GM12878 (cell line): ENCODE measurements around the gene MRM3. TPM values are rescaled to one million over a fixed set of nuclear protein-coding genes. Genes with fewer than 3 reads are reported as not detected.

Experiments
- ATAC-seq: fragments of 200-7000 bp; cut with Tn5 transposase; 3 replicates; pipeline ENCODE4 v1.9.1; 2020; ENCODE audit warnings: mild to moderate bottlenecking, moderate library complexity
- BruUV-seq: library from RNA; stranded (reverse); fragments of 400-500 nt; replicated peaks from 2 replicates; lab custom pipeline; 2021; lab: Mats Ljungman, UMichigan
- CTCF ChIA-PET: fragments of 300-600 bp; sonication (Branson Sonifier 250); formaldehyde crosslinking; extraction: SDS; loops from one replicate; lab custom pipeline; 2021; ENCODE audit warnings: inconsistent platforms; lab: Yijun Ruan, JAX
- POLR2A ChIA-PET: fragments of 350-600 bp; formaldehyde crosslinking; extraction: SDS; loops from one replicate; lab custom pipeline; 2021; ENCODE audit warnings: inconsistent platforms; lab: Charles Lee
- RAD21 ChIA-PET: fragments of 300-600 bp; sonication (Branson Sonifier 250); formaldehyde crosslinking; loops from one replicate; lab custom pipeline; 2023; ENCODE audit warnings: antibody characterized with exemption; ENCODE audit not compliant: unreplicated experiment; lab: Charles Lee
- SMC1A ChIA-PET: fragments of 300-600 bp; sonication (Branson Sonifier 250); formaldehyde crosslinking; loops from one replicate; lab custom pipeline; 2023; ENCODE audit not compliant: unreplicated experiment, uncharacterized antibody; lab: Charles Lee
- DNase-seq: peaks from one replicate; pipeline ENCODE4 v3.0.0-alpha.2; 2011; ENCODE audit warnings: low read depth, low spot score
- FAIRE-seq: peaks from 3 replicates; lab custom pipeline; 2011; peaks lifted over from hg19 to GRCh38; lab: Jason Lieb, UNC
- H2AFZ ChIP-seq: 2 replicates; pipeline ENCODE4 v1.6.0; 2011; ENCODE audit warnings: low read depth, low read length, control low read depth; ENCODE audit not compliant: control insufficient read depth
- H3K27ac ChIP-seq: 2 replicates; pipeline ENCODE4 v1.5.1; 2011; ENCODE audit warnings: control low read depth; ENCODE audit not compliant: control insufficient read depth, insufficient read depth
- H3K27me3 ChIP-seq, 2 experiments: replicated peaks in 1 of 2; 2 replicates each; pipeline versions ENCODE4 v1.6.0 to v1.6.1; 2011; ENCODE audit warnings: low read length in 1 of 2; ENCODE audit not compliant: control insufficient read depth in 2 of 2, insufficient read depth in 2 of 2
- H3K36me3 ChIP-seq, 2 experiments: 2 replicates each; pipeline ENCODE4 v1.5.1; 2011; ENCODE audit warnings: low read length in 1 of 2; ENCODE audit not compliant: control insufficient read depth in 2 of 2, insufficient read depth in 2 of 2
- H3K4me1 ChIP-seq: 2 replicates; pipeline ENCODE4 v1.6.1; 2011; ENCODE audit warnings: mild to moderate bottlenecking, low read length, moderate library complexity, mixed read lengths; ENCODE audit not compliant: control insufficient read depth, insufficient read depth
- H3K4me2 ChIP-seq: 2 replicates; pipeline ENCODE4 v1.6.0; 2011; ENCODE audit warnings: control low read depth; ENCODE audit not compliant: control insufficient read depth, insufficient read depth
- H3K4me3 ChIP-seq: fragments of 200-600 bp; sonication (generic); 2 replicates; pipeline ENCODE4 v1.5.1; 2016
- H3K79me2 ChIP-seq: 2 replicates; pipeline ENCODE4 v1.6.0; 2011; ENCODE audit warnings: low read length; ENCODE audit not compliant: control insufficient read depth, insufficient read depth
- H3K9ac ChIP-seq: 2 replicates; pipeline ENCODE4 v1.8.0; 2011; ENCODE audit warnings: low read length, control low read depth, mixed read lengths; ENCODE audit not compliant: control insufficient read depth, insufficient read depth
- H3K9me3 ChIP-seq: replicated peaks from 3 replicates; pipeline ENCODE4 v1.5.1; 2011; ENCODE audit warnings: mild to moderate bottlenecking, low read length; ENCODE audit not compliant: control insufficient read depth, insufficient read depth
- H4K20me1 ChIP-seq: 2 replicates; pipeline ENCODE4 v1.6.0; 2011; ENCODE audit not compliant: control insufficient read depth, insufficient read depth
- DPF2 ChIP-seq: fragments of 450-650 bp; IDR thresholded peaks from 2 replicates; pipeline ENCODE4 v1.6.1; 2017; ENCODE audit warnings: mild to moderate bottlenecking
- EGR1 ChIP-seq, 2 experiments: IDR thresholded peaks; 1 replicate in 1 of 2; 2 replicates in 1 of 2; pipeline ENCODE4 v1.6.1; 2011 to 2012; ENCODE audit warnings: low read depth in 2 of 2, low read length in 2 of 2, borderline replicate concordance in 1 of 2, mild to moderate bottlenecking in 1 of 2, moderate library complexity in 1 of 2
- JUND ChIP-seq: IDR thresholded peaks from 2 replicates; pipeline ENCODE4 v1.6.1; 2012; ENCODE audit warnings: low read depth, mild to moderate bottlenecking, low read length, improper control_type of control experiment, moderate library complexity
- MEF2A ChIP-seq: IDR thresholded peaks from 2 replicates; pipeline ENCODE4 v1.6.1; 2011; ENCODE audit warnings: low read depth, mild to moderate bottlenecking, low read length, moderate library complexity; ENCODE audit not compliant: insufficient read depth
- MLLT1 ChIP-seq: fragments of 450-650 bp; IDR thresholded peaks from 2 replicates; pipeline ENCODE4 v1.6.1; 2016; ENCODE audit warnings: mild to moderate bottlenecking
- MTA2 ChIP-seq: fragments of 450-650 bp; IDR thresholded peaks from 2 replicates; pipeline ENCODE4 v1.6.1; 2016; ENCODE audit warnings: low read depth, mild to moderate bottlenecking, moderate library complexity
- SMAD1 ChIP-seq: fragments of 450-650 bp; IDR thresholded peaks from 2 replicates; pipeline ENCODE4 v1.6.1; 2018; ENCODE audit warnings: mild to moderate bottlenecking, low read depth; ENCODE audit not compliant: partially characterized antibody
- SMARCA5 ChIP-seq: fragments of 450-650 bp; IDR thresholded peaks from 2 replicates; pipeline ENCODE4 v1.6.1; 2017; ENCODE audit warnings: mild to moderate bottlenecking
- SPI1 ChIP-seq: IDR thresholded peaks from 2 replicates; pipeline ENCODE4 v1.6.1; 2011; ENCODE audit warnings: low read depth, mild to moderate bottlenecking, low read length, moderate library complexity, borderline replicate concordance; ENCODE audit not compliant: insufficient read depth
- STAT1 ChIP-seq: fragments of 450-650 bp; conservative IDR thresholded peaks from 2 replicates; pipeline ENCODE4 v1.6.1; 2014; ENCODE audit warnings: antibody characterized with exemption, mild to moderate bottlenecking
- SUPT20H ChIP-seq: IDR thresholded peaks from 2 replicates; pipeline ENCODE4 v1.6.1; 2011; ENCODE audit warnings: low read depth, mild to moderate bottlenecking, low read length, moderate library complexity, borderline replicate concordance; ENCODE audit not compliant: control insufficient read depth
- WGBS: methylation state at CpG from one replicate; pipeline ENCODE4 v1.1.6; 2016; ENCODE audit warnings: low lambda C conversion rate; ENCODE audit not compliant: insufficient replicate concordance, insufficient coverage; ENCODE audit errors: missing lambda C conversion rate; 5-methylcytosine and 5-hydroxymethylcytosine counted together
- in situ Hi-C: fragments of 300-500 bp; cut with MboI; formaldehyde crosslinking; loops from 9 replicates; pipeline ENCODE4 v1.14.3; 2018; ENCODE audit warnings: mixed read lengths
- intact Hi-C: fragments of 100-400 bp; cut with micrococcal nuclease; formaldehyde crosslinking; loops from one replicate; pipeline ENCODE4 v1.14.2; 2022; ENCODE audit not compliant: unreplicated experiment
- polyA plus RNA-seq, 11 experiments: library from polyadenylated mRNA; depleted of rRNA in 4 of 11; unstranded in 6 of 11; stranded (reverse) in 5 of 11; fragments of >200 nt; fragmentation: Nextera tagmentation in 4 of 11; fragmentation: Illumina TruSeq in 1 of 11; extraction: Ambion mirVana in 4 of 11; extraction: Trizol in 1 of 11; gene quantifications; 1 replicate in 1 of 11; 2 replicates in 10 of 11; pipeline versions ENCODE4 v1.2.1 to v1.2.3, GENCODE V29; 2011 to 2016; ENCODE audit warnings: inconsistent platforms in 2 of 11, missing spikeins in 2 of 11, low read depth in 1 of 11
- total RNA-seq, 4 experiments: library from RNA; depleted of rRNA in 3 of 4; stranded (reverse); fragments of >200 nt in 3 of 4; fragmentation: Illumina TruSeq in 1 of 4; extraction: Trizol in 1 of 4; gene quantifications; 2 replicates each; pipeline versions ENCODE4 v1.2.1 to v1.2.3, GENCODE V29; 2013 to 2021
- TF ChIP-seq, protein P1 (sequence below): IDR thresholded peaks from 2 replicates; pipeline ENCODE4 v1.6.1; 2012; ENCODE audit warnings: low read depth, low read length, improper control_type of control experiment
- TF ChIP-seq, protein P2 (sequence below): IDR thresholded peaks from 2 replicates; pipeline ENCODE4 v1.6.1; 2011; ENCODE audit warnings: low read depth, mild to moderate bottlenecking, low read length, moderate library complexity, borderline replicate concordance; ENCODE audit errors: extremely low read depth
- TF ChIP-seq, protein P3 (sequence below): IDR thresholded peaks from 2 replicates; pipeline ENCODE4 v1.6.1; 2011; ENCODE audit warnings: mild to moderate bottlenecking, low read depth, low read length, moderate library complexity; ENCODE audit not compliant: insufficient replicate concordance

The MRM3 gene
- total and polyA plus RNA-seq, 10 of the 15 experiments (the other 5 are each of a cell fraction or from before 2014, with no cell fraction given) = 2.3 to 48.9 (median 26.6) TPM

GRCh38 chr17:767076-767475, 15.1 kb upstream of the MRM3 start:
- no peaks in the 10 kb centered on the region for H3K79me2 ChIP-seq
- H3K4me2 ChIP-seq = no peak overlapping the region
- ChIA-PET SMC1A (no interaction called here), CTCF (no interaction called here), RAD21 (no interaction called here)
- no peaks in the 10 kb centered on the region for H3K4me1 ChIP-seq
- H3K36me3 ChIP-seq = peaks cover 8 to 20% of the 10 kb centered on the region in 2 experiments
- in situ Hi-C loops = no loop called here
- TF ChIP-seq MEF2A (no peak), SUPT20H (no peak), DPF2 (no peak), MTA2 (no peak), MLLT1 (no peak), EGR1 (IDR thresholded peaks at IDR 0.05; ENCODE audit: borderline replicate concordance in 1 of 2, low read depth in 2 of 2, low read length in 2 of 2) (no peak), SMARCA5 (no peak), JUND (no peak), SMAD1 (no peak), SPI1 (no peak), STAT1 (no peak)
- TF ChIP-seq, protein P1, sequence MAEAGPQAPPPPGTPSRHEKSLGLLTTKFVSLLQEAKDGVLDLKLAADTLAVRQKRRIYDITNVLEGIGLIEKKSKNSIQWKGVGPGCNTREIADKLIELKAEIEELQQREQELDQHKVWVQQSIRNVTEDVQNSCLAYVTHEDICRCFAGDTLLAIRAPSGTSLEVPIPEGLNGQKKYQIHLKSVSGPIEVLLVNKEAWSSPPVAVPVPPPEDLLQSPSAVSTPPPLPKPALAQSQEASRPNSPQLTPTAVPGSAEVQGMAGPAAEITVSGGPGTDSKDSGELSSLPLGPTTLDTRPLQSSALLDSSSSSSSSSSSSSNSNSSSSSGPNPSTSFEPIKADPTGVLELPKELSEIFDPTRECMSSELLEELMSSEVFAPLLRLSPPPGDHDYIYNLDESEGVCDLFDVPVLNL = no peak
- TF ChIP-seq, protein P2, sequence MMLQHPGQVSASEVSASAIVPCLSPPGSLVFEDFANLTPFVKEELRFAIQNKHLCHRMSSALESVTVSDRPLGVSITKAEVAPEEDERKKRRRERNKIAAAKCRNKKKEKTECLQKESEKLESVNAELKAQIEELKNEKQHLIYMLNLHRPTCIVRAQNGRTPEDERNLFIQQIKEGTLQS = no peak
- TF ChIP-seq, protein P3, sequence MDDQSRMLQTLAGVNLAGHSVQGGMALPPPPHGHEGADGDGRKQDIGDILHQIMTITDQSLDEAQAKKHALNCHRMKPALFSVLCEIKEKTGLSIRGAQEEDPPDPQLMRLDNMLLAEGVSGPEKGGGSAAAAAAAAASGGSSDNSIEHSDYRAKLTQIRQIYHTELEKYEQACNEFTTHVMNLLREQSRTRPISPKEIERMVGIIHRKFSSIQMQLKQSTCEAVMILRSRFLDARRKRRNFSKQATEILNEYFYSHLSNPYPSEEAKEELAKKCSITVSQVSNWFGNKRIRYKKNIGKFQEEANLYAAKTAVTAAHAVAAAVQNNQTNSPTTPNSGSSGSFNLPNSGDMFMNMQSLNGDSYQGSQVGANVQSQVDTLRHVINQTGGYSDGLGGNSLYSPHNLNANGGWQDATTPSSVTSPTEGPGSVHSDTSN = no peak
- TF ChIP-seq, all 136 proteins: peak for 0
- DNase-seq = no peak
- Histone ChIP-seq H3K27me3 (no peaks in the 10 kb centered on the region), H3K4me3 (no peak overlapping the region), H3K27ac (no peak overlapping the region), H4K20me1 (no peaks in the 10 kb centered on the region), H2AFZ (no peak overlapping the region), H3K9me3 (no peaks in the 10 kb centered on the region), H3K9ac (no peak overlapping the region)
- WGBS = 79% methylated on average over 3 of the region's 3 CpGs
- POLR2A ChIA-PET = no interaction called here
- BruUV-seq = no TSS peak
- intact Hi-C loops = no loop called here
- FAIRE-seq = no peak
- no peak for ATAC-seq
